K562 (cell line): ENCODE data around the gene RGS3. TPM values are rescaled to one million over a fixed set of nuclear protein-coding genes. Genes with fewer than 3 reads are reported as not detected.

Experiments used
- CBX3 ChIP-seq, 2 experiments: IDR thresholded peaks; 1 replicate in 1 of 2; 2 replicates in 1 of 2; pipeline ENCODE4 v1.6.1; 2012; ENCODE audit warnings: inconsistent platforms in 2 of 2, low read length in 2 of 2, borderline replicate concordance in 1 of 2, control low read depth in 1 of 2
- DDX20 ChIP-seq: fragments of 450-650 bp; IDR thresholded peaks from 2 replicates; pipeline ENCODE4 v1.6.1; 2016; ENCODE audit warnings: missing genetic modification characterization, low read depth, mild to moderate bottlenecking, missing compliant biosample characterization, moderate library complexity
- DPF2 ChIP-seq: fragments of 450-650 bp; IDR thresholded peaks from 2 replicates; pipeline ENCODE4 v1.6.1; 2016
- LEF1 ChIP-seq: fragments of 450-650 bp; IDR thresholded peaks from 2 replicates; pipeline ENCODE4 v1.6.1; 2016; ENCODE audit warnings: mild to moderate bottlenecking
- MCM5 ChIP-seq: fragments of 450-650 bp; IDR thresholded peaks from 2 replicates; pipeline ENCODE4 v1.6.1; 2016; ENCODE audit warnings: low read depth
- NFATC3 ChIP-seq: fragments of 450-650 bp; IDR thresholded peaks from 2 replicates; pipeline ENCODE4 v1.6.1; 2017; ENCODE audit warnings: mild to moderate bottlenecking
- NFIX ChIP-seq: fragments of 250-450 bp; sonication (Bioruptor Pico); IDR thresholded peaks from 2 replicates; pipeline ENCODE4 v1.4.0; 2020; ENCODE audit warnings: low read depth, mild to moderate bottlenecking, moderate library complexity
- PHF8 ChIP-seq: fragments of 200-600 bp; sonication (generic); IDR thresholded peaks from 2 replicates; pipeline ENCODE4 v1.6.1; 2012; ENCODE audit warnings: mixed run types, mild to moderate bottlenecking, inconsistent platforms, low read length, moderate library complexity, borderline replicate concordance
- SP2 ChIP-seq: IDR thresholded peaks from 2 replicates; pipeline ENCODE4 v1.6.1; 2011; ENCODE audit warnings: mild to moderate bottlenecking, low read depth, low read length, moderate library complexity; ENCODE audit not compliant: poor library complexity, severe bottlenecking; ENCODE audit errors: extremely low read depth
- SUPT5H ChIP-seq: fragments of 450-650 bp; IDR thresholded peaks from 2 replicates; pipeline ENCODE4 v1.6.1; 2016
- TCF7 ChIP-seq: sonication (generic); IDR thresholded peaks from 2 replicates; pipeline ENCODE4 v1.6.1; 2016; ENCODE audit warnings: antibody characterized with exemption, borderline replicate concordance
- XRCC5 ChIP-seq: fragments of 200-400 bp; formaldehyde crosslinking; IDR thresholded peaks from 2 replicates; pipeline ENCODE4 v1.6.1; 2017; ENCODE audit warnings: low read depth, mild to moderate bottlenecking, low read length
- ZNF589 ChIP-seq: fragments of 200-800 bp; sonication (Bioruptor generic); IDR thresholded peaks from 2 replicates; pipeline ENCODE4 v1.6.1; 2016; ENCODE audit warnings: low read depth, missing genetic modification characterization, missing compliant biosample characterization
- polyA plus RNA-seq, 8 experiments: library from polyadenylated mRNA; depleted of rRNA in 4 of 8; stranded (reverse) in 5 of 8; unstranded in 3 of 8; fragments of >200 nt; fragmentation: Nextera tagmentation in 2 of 8; fragmentation: Illumina TruSeq in 1 of 8; extraction: Ambion mirVana in 2 of 8; extraction: Trizol in 1 of 8; gene quantifications; 2 replicates each; pipeline versions ENCODE4 v1.2.1 to v1.2.3, GENCODE V29; 2011 to 2014; ENCODE audit warnings: inconsistent platforms in 1 of 8, missing spikeins in 1 of 8
- total RNA-seq, 7 experiments: library from RNA; depleted of rRNA in 6 of 7; stranded (reverse); fragments of >200 nt in 6 of 7; fragmentation: Illumina TruSeq in 2 of 7; extraction: Trizol in 2 of 7; gene quantifications; 2 replicates each; pipeline versions ENCODE4 v1.2.1 to v1.2.3, GENCODE V29; 2011 to 2021; ENCODE audit warnings: low replicate concordance in 1 of 7

The RGS3 gene
- total and polyA plus RNA-seq, 9 of the 15 experiments (the other 6 are each of a cell fraction or from before 2014, with no cell fraction given), result 0.08 to 2.9 (median 0.95) TPM

DNA sequence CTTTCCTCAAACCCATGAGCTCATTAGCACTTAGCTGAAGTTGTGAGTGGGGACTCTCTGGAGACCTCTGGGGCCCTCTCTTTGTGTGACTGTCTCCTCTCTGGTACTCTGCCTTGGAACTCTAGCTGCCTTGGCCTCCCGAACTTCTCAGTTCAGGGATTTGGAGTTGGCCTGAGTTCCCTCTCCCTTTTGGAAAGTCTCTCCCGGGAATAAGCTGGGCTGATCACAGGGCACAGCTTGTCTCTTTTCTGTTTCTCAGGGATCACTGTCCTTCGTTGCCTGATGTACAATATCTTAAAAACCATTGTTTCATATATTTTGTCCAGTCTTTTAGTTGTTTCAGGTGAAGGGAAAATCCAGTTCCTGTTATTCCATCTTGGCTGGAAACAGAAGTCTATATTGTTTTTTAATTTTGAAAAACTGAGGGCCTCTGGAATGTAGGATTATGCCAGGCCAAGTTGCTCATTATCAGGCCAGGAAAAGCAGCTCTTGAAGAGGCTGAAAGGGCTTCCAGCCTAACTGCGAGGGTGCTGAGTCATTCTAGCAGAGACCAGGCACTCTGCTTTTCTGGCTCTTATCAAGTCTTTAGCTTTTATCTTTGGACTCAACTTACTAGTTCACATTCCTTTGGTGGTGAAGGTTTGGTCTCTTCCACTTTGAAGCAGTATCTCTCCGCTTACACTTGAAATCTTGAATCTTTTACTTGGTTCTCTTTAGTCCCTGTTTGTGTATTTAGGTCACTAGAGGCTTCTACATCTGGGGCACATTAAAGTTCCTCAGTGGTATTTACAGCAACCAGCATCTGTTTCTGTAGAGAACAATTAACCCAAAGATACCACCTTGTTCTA lies 8.4 kb upstream of the RGS3 start (continued):
- TF ChIP-seq SP2, result no peak
- no peak for TF ChIP-seq ZNF589 (CRISPR knock-in tag)
- TF ChIP-seq XRCC5, result no peak
- no peak for TF ChIP-seq PHF8
- no peak for TF ChIP-seq DDX20 (tag)
- TF ChIP-seq NFIX, result no peak
- TF ChIP-seq DPF2, result peak; percentile 96
- TF ChIP-seq NFATC3, result no peak
- peak; percentile 73 for TF ChIP-seq LEF1
- no peak for TF ChIP-seq SUPT5H
- no peak for TF ChIP-seq MCM5
- TF ChIP-seq CBX3 (IDR thresholded peaks at IDR 0.05; ENCODE audit: borderline replicate concordance in 1 of 2, low read length in 2 of 2), result 0 out of 3 replicates have a peak, but pooled peaks of 1 of the 2 experiments have one; percentile 54
- peak; percentile 73; the same call in 1 of the 2 replicates for TF ChIP-seq TCF7
